ENCODE measurements around the gene ARID3C. TPM values are rescaled to one million over a fixed set of nuclear protein-coding genes. Genes with fewer than 3 reads are reported as not detected.

The ARID3C gene
- total and polyA plus RNA-seq, 2 of the 8 experiments (the other 6 are each of a cell fraction or from before 2014, with no cell fraction given), result 0.08 TPM; not detected in 1

- no peak for TF ChIP-seq CREB1 (IDR thresholded peaks at IDR 0.05)
- no peak for TF ChIP-seq CTCF (IDR thresholded peaks at IDR 0.05; ENCODE audit: control extremely low read depth in 1 of 3, insufficient read depth in 1 of 3, low read depth in 1 of 3, low read length in 3 of 3)
- no peak for TF ChIP-seq SAP30 (IDR thresholded peaks at IDR 0.05; ENCODE audit: insufficient read depth, insufficient replicate concordance, low read length)
- TF ChIP-seq TAF7 (optimal IDR thresholded peaks at IDR 0.05; ENCODE audit: borderline replicate concordance, low read depth, low read length), result no peak
- TF ChIP-seq CHD1 (IDR thresholded peaks at IDR 0.05; ENCODE audit: low read depth, low read length), result no peak
Measured at GRCh38 chr9:34587271-34587670, 41.6 kb downstream of the ARID3C start (continued).
